HG03565 (cell line): ENCODE measurements around the gene BASP1.
A peak's percentile ranks its signal among the peaks of the same experiment; 100 is the strongest.

Experiments
- ATAC-seq: cut with Tn5 transposase; IDR thresholded peaks from one replicate; pipeline ENCODE4 v1.9.1; 2021; ENCODE audit warnings: mild to moderate bottlenecking, moderate library complexity; ENCODE audit not compliant: unreplicated experiment

Gene BASP1

GRCh38 chr5:17221843-17222636 lies 4.6 kb downstream of the BASP1 start:
- ATAC-seq = no peak

GRCh38 chr5:17222664-17223063 lies 5.2 kb downstream of the BASP1 start:
- ATAC-seq = no peak

GRCh38 chr5:17223367-17224185 lies 6.1 kb downstream of the BASP1 start:
- ATAC-seq = peak; percentile 36

GRCh38 chr5:17224858-17225511 lies 7.6 kb downstream of the BASP1 start:
- ATAC-seq = peak; percentile 57

GRCh38 chr5:17225520-17225919 lies 8.1 kb downstream of the BASP1 start:
- no peak for ATAC-seq

- no peak for ATAC-seq
Observed at GRCh38 chr5:17227868-17228267, 10.4 kb downstream of the BASP1 start.

GRCh38 chr5:17228821-17229291 lies 11.4 kb downstream of the BASP1 start:
- peak; percentile 50 for ATAC-seq

GRCh38 chr5:17229313-17229712 lies 11.9 kb downstream of the BASP1 start:
- ATAC-seq = peak; percentile 17

- no peak for ATAC-seq
Observed at GRCh38 chr5:17230191-17230590, 12.8 kb downstream of the BASP1 start.

GRCh38 chr5:17230808-17231525 lies 13.5 kb downstream of the BASP1 start:
- ATAC-seq = no peak

- no peak for ATAC-seq
Observed at GRCh38 chr5:17232405-17232804, 15.0 kb downstream of the BASP1 start.

- ATAC-seq = no peak
Observed at GRCh38 chr5:17233488-17233887, 16.1 kb downstream of the BASP1 start.

GRCh38 chr5:17234374-17234773 lies 16.9 kb downstream of the BASP1 start:
- no peak for ATAC-seq

- ATAC-seq = no peak
Observed at GRCh38 chr5:17235731-17236330, 18.4 kb downstream of the BASP1 start.

GRCh38 chr5:17238521-17239041 lies 21.1 kb downstream of the BASP1 start:
- ATAC-seq = no peak

GRCh38 chr5:17239953-17240352 lies 22.5 kb downstream of the BASP1 start:
- no peak for ATAC-seq

- ATAC-seq = no peak
Observed at GRCh38 chr5:17240487-17240886, 23.1 kb downstream of the BASP1 start.

- ATAC-seq = no peak
Observed at GRCh38 chr5:17241635-17242034, 24.2 kb downstream of the BASP1 start.

- peak; percentile 47 for ATAC-seq
Observed at GRCh38 chr5:17243287-17244063, 26.0 kb downstream of the BASP1 start.
